Thyroid gland (tissue), 4 donors: ENCODE results near the gene TBL1XR1.

ENCODE experiments used
- CTCF ChIP-seq, 6 experiments: fragments of 200-600 bp in 3 of 6; fragments of 450-650 bp in 3 of 6; sonication (generic) in 3 of 6; IDR thresholded peaks; one replicate each; pipeline ENCODE4 v1.5.1; 2016 to 2019; ENCODE audit warnings: antibody characterized with exemption in 6 of 6, mild to moderate bottlenecking in 2 of 6, inconsistent platforms in 1 of 6, moderate library complexity in 1 of 6
- POLR2A ChIP-seq, 2 donors: fragments of 450-650 bp; IDR thresholded peaks; one replicate each; pipeline ENCODE4 v1.6.1; 2017; ENCODE audit warnings: antibody characterized with exemption in 2 of 2, mild to moderate bottlenecking in 2 of 2, moderate library complexity in 1 of 2

- no peak for TF ChIP-seq CTCF (IDR thresholded peaks at IDR 0.05)
- no peak for TF ChIP-seq POLR2A (IDR thresholded peaks at IDR 0.05)
Measured at GRCh38 chr3:177131927-177132636, 65.2 kb downstream of the TBL1XR1 start.
